GM13977 (cell line): ENCODE data around the gene LCMT1.

Experiments used
- DNase-seq: peaks from one replicate; pipeline ENCODE4 v3.0.0; 2012; ENCODE audit warnings: low spot score
- CTCF ChIP-seq: IDR thresholded peaks from 2 replicates; pipeline ENCODE4 v1.5.1; 2012; ENCODE audit warnings: mild to moderate bottlenecking, control low read depth; ENCODE audit not compliant: insufficient read depth; ENCODE audit errors: extremely low read depth, missing control alignments
- in situ Hi-C: fragments of 300-500 bp; cut with MboI; formaldehyde crosslinking; loops from one replicate; pipeline ENCODE4 v1.12.0; 2022; ENCODE audit warnings: low sequenced_read_pairs, low pct_unique_long_range_greater_than_20kb, mixed read lengths, inconsistent platforms; ENCODE audit not compliant: unreplicated experiment

LCMT1 gene

DNA sequence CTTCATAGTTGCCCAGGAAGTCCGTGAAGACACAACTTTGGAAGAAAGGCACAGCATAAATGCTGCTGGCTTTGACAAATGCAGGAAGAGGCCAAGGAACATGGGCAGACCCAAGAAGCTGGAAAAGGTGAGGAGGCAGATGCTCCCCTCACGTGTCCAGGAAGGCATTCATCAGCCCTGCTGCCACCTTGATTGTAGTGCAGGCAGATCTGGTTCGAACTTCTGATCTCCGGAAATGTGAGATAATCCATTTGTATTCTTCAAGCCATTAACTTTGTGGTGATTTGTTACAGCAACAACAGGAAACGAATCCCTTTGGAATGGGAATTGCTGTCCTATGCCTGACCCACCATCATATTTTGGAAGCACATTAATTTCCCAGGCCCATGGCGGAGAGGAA, 28.5 kb upstream of the LCMT1 start:
- TF ChIP-seq CTCF, result no peak
- in situ Hi-C loops, result no loop called here
- DNase-seq, result no peak

DNA sequence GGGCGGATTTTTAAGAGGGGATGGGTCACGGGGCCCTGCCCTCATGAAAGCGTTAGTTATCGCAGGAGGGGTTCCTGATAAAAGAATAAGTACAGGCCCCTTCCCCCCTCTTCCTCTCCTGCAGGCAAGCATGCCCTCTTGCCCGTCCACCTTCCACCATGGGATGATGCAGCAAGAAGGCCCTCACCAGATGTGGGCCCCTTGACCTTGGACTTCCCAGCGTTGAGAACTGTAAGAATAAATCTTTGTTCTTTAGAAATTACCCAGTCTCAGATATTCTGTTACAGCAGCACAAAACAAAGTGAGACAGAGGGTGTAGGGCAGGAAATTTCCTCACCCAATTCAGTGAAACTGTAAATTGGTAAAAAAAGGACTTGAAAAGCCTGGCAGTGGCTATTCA, 27.8 kb upstream of the LCMT1 start:
- TF ChIP-seq CTCF, result no peak
- no peak for DNase-seq
- in situ Hi-C loops, result no loop called here

DNA sequence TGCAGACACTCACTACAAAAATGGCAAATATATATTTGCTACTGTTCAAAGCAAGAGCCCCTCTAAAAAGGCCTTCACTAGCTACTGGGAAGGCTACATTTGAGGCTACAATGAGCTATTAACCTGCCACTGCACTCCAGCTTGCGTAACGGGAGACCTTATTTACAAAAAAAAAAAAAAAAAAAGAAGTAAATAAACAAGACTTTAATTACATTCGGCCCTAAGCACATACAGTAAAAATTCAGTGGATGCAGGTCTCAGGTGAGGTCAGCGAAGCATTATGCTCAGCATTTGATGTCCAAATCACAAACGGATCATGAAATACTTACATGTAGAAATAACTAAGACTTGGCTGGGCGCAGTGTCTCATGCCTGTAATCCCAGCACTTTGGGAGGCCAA, 26.7 kb upstream of the LCMT1 start:
- TF ChIP-seq CTCF, result no peak
- DNase-seq, result no peak
- in situ Hi-C loops, result no loop called here

DNA sequence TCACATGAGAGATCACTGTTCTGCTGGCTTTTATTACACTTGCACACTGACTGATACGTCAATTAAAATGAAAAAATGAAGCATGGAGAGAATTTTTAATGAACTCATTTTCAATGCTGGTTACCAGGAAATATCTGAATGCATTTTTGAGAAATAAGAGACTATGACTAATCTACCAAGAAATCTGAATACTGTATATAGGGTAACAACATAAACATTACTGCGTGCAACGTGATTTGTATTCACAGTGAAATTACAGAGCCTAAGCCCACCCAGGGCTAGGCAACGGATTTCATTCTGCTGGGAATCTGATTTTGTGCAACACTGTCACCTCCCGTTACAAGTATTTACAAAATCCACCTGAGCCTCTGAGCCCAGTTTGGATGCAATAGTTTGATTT, 23.8 kb upstream of the LCMT1 start:
- in situ Hi-C loops, result no loop called here
- no peak for TF ChIP-seq CTCF
- DNase-seq, result no peak

DNA sequence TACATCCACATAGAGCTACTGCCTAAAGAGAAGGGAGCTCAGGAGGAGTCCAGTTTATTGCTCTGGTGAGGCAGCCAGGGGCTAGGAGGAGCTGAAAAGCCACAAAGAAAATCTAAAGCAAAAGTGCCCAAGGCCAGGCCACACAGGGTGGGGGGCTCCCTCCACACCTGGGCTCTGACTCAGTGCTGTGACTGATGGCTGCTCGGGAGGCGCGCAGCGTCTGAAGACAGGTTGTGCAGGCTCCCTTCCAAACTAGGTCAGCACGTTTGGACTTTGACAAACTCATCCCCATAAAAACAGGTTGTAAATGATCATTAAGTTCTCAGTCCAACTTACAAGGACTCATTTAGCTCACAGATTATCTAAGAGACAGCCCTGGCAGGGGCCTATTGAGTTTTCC, 22.2 kb upstream of the LCMT1 start:
- no peak for TF ChIP-seq CTCF
- in situ Hi-C loops, result no loop called here
- no peak for DNase-seq

DNA sequence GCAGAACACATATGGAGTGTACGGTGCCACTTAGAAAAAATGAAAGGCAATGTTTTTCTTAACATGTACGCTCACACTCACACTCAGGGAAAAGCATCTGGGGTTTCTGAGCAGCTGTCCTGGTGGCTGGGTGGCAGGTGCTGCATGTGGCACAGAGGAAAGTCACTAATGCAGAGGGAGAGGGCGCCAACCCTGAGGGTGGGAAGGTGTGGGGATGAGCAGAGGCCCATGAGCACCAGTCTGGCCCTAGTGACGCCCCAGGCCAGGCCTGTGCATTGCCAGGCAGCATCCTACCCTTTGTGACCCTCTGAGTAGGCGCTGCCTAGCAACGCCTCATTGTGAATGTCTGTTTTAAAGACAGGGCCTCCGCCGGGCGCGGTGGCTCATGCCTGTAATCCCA, 19.1 kb upstream of the LCMT1 start:
- in situ Hi-C loops, result no loop called here
- TF ChIP-seq CTCF, result no peak
- DNase-seq, result no peak
